ENCODE data around the gene XCL2. TPM values are rescaled to one million over a fixed set of nuclear protein-coding genes. Genes with fewer than 3 reads are reported as not detected.

Gene XCL2
- total RNA-seq, 2 experiments from 2014 or later: not detected

- Histone ChIP-seq H3K4me2 (ENCODE audit: low read length) (no peak overlapping the region), H3K36me3 (ENCODE audit: insufficient read depth, low read length) (no peaks in the 10 kb centered on the region), H3K4me1 (ENCODE audit: insufficient read depth, low read length, poor library complexity, severe bottlenecking) (no peaks in the 10 kb centered on the region), H3K27ac (ENCODE audit: low read depth, low read length, poor library complexity, severe bottlenecking) (no peak overlapping the region), H3K79me2 (ENCODE audit: insufficient read depth, low read depth, low read length) (no peaks in the 10 kb centered on the region), H4K20me1 (ENCODE audit: insufficient read depth, low read length) (no peaks in the 10 kb centered on the region), H3K9me3 (ENCODE audit: low read length) (no peaks in the 10 kb centered on the region), H3K9me2 (ENCODE audit: insufficient read depth, low read length) (no peaks in the 10 kb centered on the region), H2AFZ (ENCODE audit: low read length) (no peak overlapping the region), H3K4me3 (ENCODE audit: low read depth, low read length, poor library complexity, severe bottlenecking) (no peak overlapping the region)
- TF ChIP-seq EZH2phosphoT487 (IDR thresholded peaks at IDR 0.05; ENCODE audit: borderline replicate concordance, low read depth, low read length) (no peak), CTCF (conservative IDR thresholded peaks at IDR 0.05; ENCODE audit: low read length) (no peak)
- DNase-seq (ENCODE audit: low spot score): no peak
- no TSS peak for BruUV-seq (replicated peaks)
- ChIA-PET POLR2A (interaction anchor here (0.5 kb wide), 1 partner anchor 159 kb away, joined by 4 read pairs; no protein-coding TSS in a partner anchor), CTCF (ENCODE audit: unreplicated experiment) (no interaction called here)
- intact Hi-C loops (cut with micrococcal nuclease; ENCODE audit: unreplicated experiment): no loop called here
These were observed 36.6 kb downstream of the XCL2 start for GRCh38 chr1:168507231-168507630.

- TF ChIP-seq CTCF (conservative IDR thresholded peaks at IDR 0.05; ENCODE audit: low read length): no peak
- TF ChIP-seq EZH2phosphoT487 (IDR thresholded peaks at IDR 0.05; ENCODE audit: borderline replicate concordance, low read depth, low read length): no peak
- Histone ChIP-seq H3K4me2 (ENCODE audit: low read length) (no peak overlapping the region), H3K27ac (ENCODE audit: low read depth, low read length, poor library complexity, severe bottlenecking) (no peak overlapping the region), H3K9me2 (ENCODE audit: insufficient read depth, low read length) (no peaks in the 10 kb centered on the region), H3K4me3 (ENCODE audit: low read depth, low read length, poor library complexity, severe bottlenecking) (no peak overlapping the region), H3K36me3 (ENCODE audit: insufficient read depth, low read length) (no peaks in the 10 kb centered on the region), H4K20me1 (ENCODE audit: insufficient read depth, low read length) (no peaks in the 10 kb centered on the region), H3K9me3 (ENCODE audit: low read length) (no peaks in the 10 kb centered on the region), H3K4me1 (ENCODE audit: insufficient read depth, low read length, poor library complexity, severe bottlenecking) (no peaks in the 10 kb centered on the region), H3K79me2 (ENCODE audit: insufficient read depth, low read depth, low read length) (no peaks in the 10 kb centered on the region), H2AFZ (ENCODE audit: low read length) (no peak overlapping the region)
- no peak for DNase-seq (ENCODE audit: low spot score)
- ChIA-PET POLR2A (interaction anchor here (0.6 kb wide), 2 partner anchors 8 to 469 kb away, joined by 3 read pairs; no protein-coding TSS in a partner anchor), CTCF (ENCODE audit: unreplicated experiment) (no interaction called here)
- intact Hi-C loops (cut with micrococcal nuclease; ENCODE audit: unreplicated experiment): no loop called here
- BruUV-seq (replicated peaks): no TSS peak
These were observed 37.5 kb downstream of the XCL2 start for GRCh38 chr1:168506204-168506819.

- Histone ChIP-seq H3K4me1 (ENCODE audit: insufficient read depth, low read length, poor library complexity, severe bottlenecking) (no peaks in the 10 kb centered on the region), H2AFZ (ENCODE audit: low read length) (no peak overlapping the region), H3K79me2 (ENCODE audit: insufficient read depth, low read depth, low read length) (no peaks in the 10 kb centered on the region), H3K4me3 (ENCODE audit: low read depth, low read length, poor library complexity, severe bottlenecking) (no peak overlapping the region), H3K9me3 (ENCODE audit: low read length) (no peaks in the 10 kb centered on the region), H4K20me1 (ENCODE audit: insufficient read depth, low read length) (no peaks in the 10 kb centered on the region), H3K27ac (ENCODE audit: low read depth, low read length, poor library complexity, severe bottlenecking) (no peak overlapping the region), H3K36me3 (ENCODE audit: insufficient read depth, low read length) (no peaks in the 10 kb centered on the region), H3K4me2 (ENCODE audit: low read length) (no peak overlapping the region), H3K9me2 (ENCODE audit: insufficient read depth, low read length) (no peaks in the 10 kb centered on the region)
- no TSS peak for BruUV-seq (replicated peaks)
- intact Hi-C loops (cut with micrococcal nuclease; ENCODE audit: unreplicated experiment): no loop called here
- no peak for DNase-seq (ENCODE audit: low spot score)
- ChIA-PET CTCF (ENCODE audit: unreplicated experiment) (no interaction called here), POLR2A (no interaction called here)
- no peak for TF ChIP-seq CTCF (conservative IDR thresholded peaks at IDR 0.05; ENCODE audit: low read length)
- no peak for TF ChIP-seq EZH2phosphoT487 (IDR thresholded peaks at IDR 0.05; ENCODE audit: borderline replicate concordance, low read depth, low read length)
These were observed 38.8 kb downstream of the XCL2 start for GRCh38 chr1:168505006-168505405.

All from OCI-LY7 (cell line).